Measurements from ENCODE around the gene VPS41. TPM values are rescaled to one million over a fixed set of nuclear protein-coding genes. Genes with fewer than 3 reads are reported as not detected.

VPS41 gene
- total and polyA plus RNA-seq, 10 of the 15 experiments (the other 5 are each of a cell fraction or from before 2014, with no cell fraction given): 15.3 to 63.2 (median 47.0) TPM

DNA sequence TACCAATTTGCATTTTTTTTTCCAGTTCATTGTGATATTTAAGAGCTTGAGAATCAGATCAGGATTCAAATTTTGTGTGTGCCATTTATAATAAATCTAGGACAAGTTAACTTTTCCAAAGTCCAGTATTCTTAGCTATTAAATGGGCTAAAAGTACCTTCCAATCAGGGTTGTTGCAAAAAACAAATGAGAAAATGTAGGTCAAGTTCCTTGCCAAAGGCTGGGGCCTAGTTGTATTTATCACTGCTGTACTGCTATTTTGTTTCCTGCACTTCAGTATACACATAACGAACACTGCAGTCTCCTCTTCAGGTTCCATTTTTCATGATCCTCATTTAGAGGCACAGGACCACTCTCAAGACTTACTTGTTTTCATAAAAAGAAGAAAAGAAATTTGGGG is 7.4 kb upstream of the VPS41 start:
- SMC1A ChIA-PET (ENCODE audit: uncharacterized antibody, unreplicated experiment): no interaction called here
- TF ChIP-seq CHD2 (IDR thresholded peaks at IDR 0.05; ENCODE audit: borderline replicate concordance, low read depth, low read length): no peak
- RAD21 ChIA-PET (ENCODE audit: unreplicated experiment): no interaction called here
- ATAC-seq (no peak), FAIRE-seq (no peak), DNase-seq (ENCODE audit: low read depth, low spot score) (no peak)
- in situ Hi-C loops (cut with MboI): no loop called here
- H3K4me1 ChIP-seq (ENCODE audit: control insufficient read depth, insufficient read depth, low read length): no peaks in the 10 kb centered on the region
- no peak overlapping the region for H3K4me2 ChIP-seq (ENCODE audit: control insufficient read depth, insufficient read depth)
- no peaks in the 10 kb centered on the region for H3K9me3 ChIP-seq (replicated peaks; ENCODE audit: control insufficient read depth, insufficient read depth, low read length)
- no peak overlapping the region for H3K9ac ChIP-seq (ENCODE audit: control insufficient read depth, insufficient read depth, low read length)
- CTCF ChIA-PET: interaction anchor here (0.6 to 0.9 kb wide), 2 partner anchors 9 to 547 kb away, joined by 3 read pairs; no protein-coding TSS in a partner anchor
- H3K27me3 ChIP-seq (replicated peaks in 1 of 2; ENCODE audit: control insufficient read depth in 2 of 2, insufficient read depth in 2 of 2, low read length in 1 of 2): no peaks in the 10 kb centered on the region
- no peaks in the 10 kb centered on the region for H3K36me3 ChIP-seq (ENCODE audit: control insufficient read depth in 2 of 2, insufficient read depth in 2 of 2, low read length in 1 of 2)
- H3K27ac ChIP-seq (ENCODE audit: control insufficient read depth, insufficient read depth): no peak overlapping the region
- 36% methylated on average over 1 of the region's 1 CpG for WGBS (ENCODE audit: insufficient coverage, insufficient replicate concordance, low lambda C conversion rate, missing lambda C conversion rate)
- intact Hi-C loops (cut with micrococcal nuclease; ENCODE audit: unreplicated experiment): no loop called here
- H3K4me3 ChIP-seq: no peak overlapping the region
- H4K20me1 ChIP-seq (ENCODE audit: control insufficient read depth, insufficient read depth): no peaks in the 10 kb centered on the region
- no peak overlapping the region for H2AFZ ChIP-seq (ENCODE audit: control insufficient read depth, low read depth, low read length)
- BruUV-seq (replicated peaks): no TSS peak
- POLR2A ChIA-PET: no interaction called here
- H3K79me2 ChIP-seq (ENCODE audit: control insufficient read depth, insufficient read depth, low read length): no peaks in the 10 kb centered on the region

DNA sequence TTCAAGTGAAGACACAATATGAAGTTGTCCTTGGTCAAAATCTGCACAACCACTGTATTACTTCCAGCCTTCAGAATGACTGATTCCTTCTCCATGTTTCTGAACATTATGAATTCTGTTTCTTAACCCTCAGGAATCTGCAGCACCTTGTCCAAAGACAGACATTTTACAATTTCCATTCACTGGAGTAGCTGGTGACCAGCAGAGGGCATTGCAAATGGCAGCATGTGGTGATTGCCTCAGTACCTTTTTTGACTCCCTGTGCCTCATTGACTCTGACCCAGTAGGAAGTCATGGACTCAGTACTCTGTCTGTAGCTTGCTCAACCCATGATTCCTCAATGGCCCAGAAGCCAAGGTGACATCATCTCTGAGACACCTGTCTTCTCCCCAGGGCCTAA is 879 bp upstream of the VPS41 start:
- ChIA-PET SMC1A (ENCODE audit: uncharacterized antibody, unreplicated experiment) (interaction anchor here (0.9 to 1.0 kb wide), 2 partner anchors 9 to 67 kb away, joined by 3 to 4 read pairs; no protein-coding TSS in a partner anchor), POLR2A (interaction anchor here (0.9 kb wide), 1 partner anchor 78 kb away, joined by 3 read pairs; no protein-coding TSS in a partner anchor), RAD21 (ENCODE audit: unreplicated experiment) (no interaction called here), CTCF (interaction anchor here (1.1 to 1.8 kb wide), 5 partner anchors 8 to 114 kb away, joined by 3 to 5 read pairs (median 4); no protein-coding TSS in a partner anchor)
- no peak overlapping the region for H3K4me3 ChIP-seq
- H3K27me3 ChIP-seq (replicated peaks in 1 of 2; ENCODE audit: control insufficient read depth in 2 of 2, insufficient read depth in 2 of 2, low read length in 1 of 2): no peaks in the 10 kb centered on the region
- H3K4me2 ChIP-seq (ENCODE audit: control insufficient read depth, insufficient read depth): no peak overlapping the region
- peaks cover 11% of the 10 kb centered on the region for H3K4me1 ChIP-seq (ENCODE audit: control insufficient read depth, insufficient read depth, low read length)
- H4K20me1 ChIP-seq (ENCODE audit: control insufficient read depth, insufficient read depth): no peaks in the 10 kb centered on the region
- FAIRE-seq (no peak), ATAC-seq (no peak), DNase-seq (ENCODE audit: low read depth, low spot score) (no peak)
- no peak overlapping the region for H3K27ac ChIP-seq (ENCODE audit: control insufficient read depth, insufficient read depth)
- H3K9ac ChIP-seq (ENCODE audit: control insufficient read depth, insufficient read depth, low read length): no peak overlapping the region
- intact Hi-C loops (cut with micrococcal nuclease; ENCODE audit: unreplicated experiment) (loop anchor here (5.0 kb wide), 1 partner anchor 543 kb away; no protein-coding TSS in a partner anchor), in situ Hi-C loops (cut with MboI) (no loop called here)
- no peaks in the 10 kb centered on the region for H3K9me3 ChIP-seq (replicated peaks; ENCODE audit: control insufficient read depth, insufficient read depth, low read length)
- no peak overlapping the region for H2AFZ ChIP-seq (ENCODE audit: control insufficient read depth, low read depth, low read length)
- BruUV-seq (replicated peaks): no TSS peak
- no peaks in the 10 kb centered on the region for H3K36me3 ChIP-seq (ENCODE audit: control insufficient read depth in 2 of 2, insufficient read depth in 2 of 2, low read length in 1 of 2)
- peaks cover 34% of the 10 kb centered on the region for H3K79me2 ChIP-seq (ENCODE audit: control insufficient read depth, insufficient read depth, low read length)
- TF ChIP-seq NR2F1 (conservative IDR thresholded peaks at IDR 0.05) (no peak), FOXK2 (IDR thresholded peaks at IDR 0.05) (no peak), SIN3A (IDR thresholded peaks at IDR 0.05; ENCODE audit: low read depth, low read length) (no peak), POLR2A (IDR thresholded peaks at IDR 0.05; ENCODE audit: low read depth, low read length) (no peak), SREBF2 (IDR thresholded peaks at IDR 0.05; ENCODE audit: low read length) (no peak), YY1 (IDR thresholded peaks at IDR 0.05; ENCODE audit: low read depth, low read length) (no peak), SMAD5 (IDR thresholded peaks at IDR 0.05; ENCODE audit: low read depth) (no peak), MTA2 (IDR thresholded peaks at IDR 0.05; ENCODE audit: low read depth) (no peak), TBL1XR1 (IDR thresholded peaks at IDR 0.05; ENCODE audit: low read depth, low read length) (no peak), DPF2 (IDR thresholded peaks at IDR 0.05) (no peak), CHD2 (IDR thresholded peaks at IDR 0.05; ENCODE audit: borderline replicate concordance, low read depth, low read length) (no peak)
- TF ChIP-seq, protein P1, sequence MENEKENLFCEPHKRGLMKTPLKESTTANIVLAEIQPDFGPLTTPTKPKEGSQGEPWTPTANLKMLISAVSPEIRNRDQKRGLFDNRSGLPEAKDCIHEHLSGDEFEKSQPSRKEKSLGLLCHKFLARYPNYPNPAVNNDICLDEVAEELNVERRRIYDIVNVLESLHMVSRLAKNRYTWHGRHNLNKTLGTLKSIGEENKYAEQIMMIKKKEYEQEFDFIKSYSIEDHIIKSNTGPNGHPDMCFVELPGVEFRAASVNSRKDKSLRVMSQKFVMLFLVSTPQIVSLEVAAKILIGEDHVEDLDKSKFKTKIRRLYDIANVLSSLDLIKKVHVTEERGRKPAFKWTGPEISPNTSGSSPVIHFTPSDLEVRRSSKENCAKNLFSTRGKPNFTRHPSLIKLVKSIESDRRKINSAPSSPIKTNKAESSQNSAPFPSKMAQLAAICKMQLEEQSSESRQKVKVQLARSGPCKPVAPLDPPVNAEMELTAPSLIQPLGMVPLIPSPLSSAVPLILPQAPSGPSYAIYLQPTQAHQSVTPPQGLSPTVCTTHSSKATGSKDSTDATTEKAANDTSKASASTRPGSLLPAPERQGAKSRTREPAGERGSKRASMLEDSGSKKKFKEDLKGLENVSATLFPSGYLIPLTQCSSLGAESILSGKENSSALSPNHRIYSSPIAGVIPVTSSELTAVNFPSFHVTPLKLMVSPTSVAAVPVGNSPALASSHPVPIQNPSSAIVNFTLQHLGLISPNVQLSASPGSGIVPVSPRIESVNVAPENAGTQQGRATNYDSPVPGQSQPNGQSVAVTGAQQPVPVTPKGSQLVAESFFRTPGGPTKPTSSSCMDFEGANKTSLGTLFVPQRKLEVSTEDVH (IDR thresholded peaks at IDR 0.05; ENCODE audit: low read depth, partially characterized antibody): no peak
- TF ChIP-seq, protein P2, sequence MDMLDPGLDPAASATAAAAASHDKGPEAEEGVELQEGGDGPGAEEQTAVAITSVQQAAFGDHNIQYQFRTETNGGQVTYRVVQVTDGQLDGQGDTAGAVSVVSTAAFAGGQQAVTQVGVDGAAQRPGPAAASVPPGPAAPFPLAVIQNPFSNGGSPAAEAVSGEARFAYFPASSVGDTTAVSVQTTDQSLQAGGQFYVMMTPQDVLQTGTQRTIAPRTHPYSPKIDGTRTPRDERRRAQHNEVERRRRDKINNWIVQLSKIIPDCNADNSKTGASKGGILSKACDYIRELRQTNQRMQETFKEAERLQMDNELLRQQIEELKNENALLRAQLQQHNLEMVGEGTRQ (IDR thresholded peaks at IDR 0.05; ENCODE audit: borderline replicate concordance, low read depth, low read length): no peak
- TF ChIP-seq, protein P3, sequence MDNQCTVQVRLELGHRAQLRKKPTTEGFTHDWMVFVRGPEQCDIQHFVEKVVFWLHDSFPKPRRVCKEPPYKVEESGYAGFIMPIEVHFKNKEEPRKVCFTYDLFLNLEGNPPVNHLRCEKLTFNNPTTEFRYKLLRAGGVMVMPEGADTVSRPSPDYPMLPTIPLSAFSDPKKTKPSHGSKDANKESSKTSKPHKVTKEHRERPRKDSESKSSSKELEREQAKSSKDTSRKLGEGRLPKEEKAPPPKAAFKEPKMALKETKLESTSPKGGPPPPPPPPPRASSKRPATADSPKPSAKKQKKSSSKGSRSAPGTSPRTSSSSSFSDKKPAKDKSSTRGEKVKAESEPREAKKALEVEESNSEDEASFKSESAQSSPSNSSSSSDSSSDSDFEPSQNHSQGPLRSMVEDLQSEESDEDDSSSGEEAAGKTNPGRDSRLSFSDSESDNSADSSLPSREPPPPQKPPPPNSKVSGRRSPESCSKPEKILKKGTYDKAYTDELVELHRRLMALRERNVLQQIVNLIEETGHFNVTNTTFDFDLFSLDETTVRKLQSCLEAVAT (IDR thresholded peaks at IDR 0.05): no peak
